GM18873 (cell line): ENCODE data around the gene FBLL1.
"Not testable (repeated sequence)": the region's sequence is repeated elsewhere in the genome, so short reads cannot be mapped to it uniquely, and the experiment has no call there.

Experiments
- ATAC-seq: cut with Tn5 transposase; IDR thresholded peaks from one replicate; pipeline ENCODE4 v1.9.1; 2021; ENCODE audit warnings: mild to moderate bottlenecking, moderate library complexity, moderate number of reproducible peaks; ENCODE audit not compliant: unreplicated experiment, low FRiP score

Gene FBLL1

GRCh38 chr5:168528521-168529373 lies at the start of gene FBLL1:
FBLL1 (plus strand) TSS chr5:168529305; CDS start chr5:168529505, 200 bp downstream.
- ATAC-seq: no peak

DNA sequence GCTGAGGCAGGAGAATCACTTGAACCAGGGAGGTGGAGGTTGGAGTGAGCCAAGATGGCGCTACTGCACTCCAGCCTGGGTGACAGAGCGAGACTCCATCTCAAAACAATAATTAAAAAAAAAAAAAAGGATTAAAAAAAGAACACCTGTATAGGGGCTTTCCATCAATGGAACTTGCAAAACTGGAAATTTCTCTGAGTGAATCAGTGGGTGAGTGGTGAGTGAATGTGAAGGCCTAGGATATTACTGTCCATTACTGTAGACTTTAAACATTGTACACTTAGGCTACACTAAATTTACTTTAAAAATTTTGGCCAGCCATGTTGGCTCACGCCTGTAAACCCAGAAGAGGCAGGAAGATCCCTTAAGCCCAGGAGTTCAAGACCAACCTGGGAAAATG lies 48.5 kb upstream of the FBLL1 start:
- no peak for ATAC-seq

GRCh38 chr5:168481330-168481788 lies 47.7 kb upstream of the FBLL1 start:
- peak; percentile 97 for ATAC-seq

DNA sequence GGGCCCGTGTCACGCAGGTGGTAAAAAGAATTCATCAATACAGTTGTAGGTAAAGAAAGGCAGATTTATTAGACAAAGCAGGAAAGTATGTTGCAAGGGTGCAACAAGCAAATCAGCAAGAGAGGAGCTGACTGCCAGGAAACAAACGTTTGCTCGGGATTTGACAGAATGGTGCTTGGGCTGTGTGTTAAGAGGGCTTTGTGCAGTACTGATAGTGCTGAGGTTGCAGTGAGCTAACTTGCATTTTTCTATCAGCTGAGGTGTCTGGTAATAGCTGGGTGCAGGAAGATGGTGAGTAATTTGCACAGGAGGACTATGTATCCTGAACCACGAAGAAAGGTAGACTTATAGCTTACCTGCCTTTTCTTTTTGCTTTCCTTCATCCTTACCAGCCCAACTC lies 46.7 kb upstream of the FBLL1 start:
- no peak for ATAC-seq

GRCh38 chr5:168486136-168486879 lies 42.8 kb upstream of the FBLL1 start, which contains the start of gene RARS1:
RARS1 (plus strand) TSS chr5:168486471; CDS start chr5:168486499, 28 bp downstream.
- ATAC-seq: peak; percentile 83

GRCh38 chr5:168489059-168489458 lies 40.0 kb upstream of the FBLL1 start:
- ATAC-seq: no peak

GRCh38 chr5:168494057-168494555 lies 35.0 kb upstream of the FBLL1 start:
- no peak for ATAC-seq

DNA sequence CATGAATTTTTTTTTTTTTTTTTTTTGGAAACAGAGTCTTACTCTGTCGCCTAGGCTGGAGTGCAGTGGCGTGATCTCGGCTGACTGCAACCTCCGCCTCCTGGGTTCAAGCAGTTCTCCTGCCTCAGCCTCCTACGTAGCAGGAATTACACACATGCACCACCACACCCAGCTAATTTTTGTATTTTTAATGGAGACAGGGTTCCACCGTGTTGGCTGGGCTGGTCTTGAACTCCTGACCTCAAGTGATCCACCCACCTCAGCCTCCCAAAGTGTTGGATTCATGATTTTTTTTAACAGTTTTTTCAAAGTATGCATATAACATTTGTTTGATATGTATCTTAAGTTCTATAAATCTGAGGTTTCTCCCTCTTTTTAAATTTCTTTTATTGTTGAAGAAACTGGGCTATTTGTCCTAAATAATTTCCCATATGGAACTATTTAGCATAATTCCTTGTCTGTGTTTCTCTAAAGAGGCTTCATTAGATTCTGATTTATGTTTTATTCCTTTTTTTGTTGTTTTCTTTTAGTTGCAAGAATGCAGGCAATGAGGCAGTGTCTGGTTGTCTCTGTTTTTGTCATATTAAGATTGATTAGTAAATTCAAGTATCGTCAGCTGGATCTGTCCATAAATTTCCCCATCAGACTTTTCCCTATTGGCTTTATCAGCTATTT lies 26.4 kb upstream of the FBLL1 start:
- no peak for ATAC-seq

GRCh38 chr5:168513861-168514428 lies 15.2 kb upstream of the FBLL1 start:
- no peak for ATAC-seq

DNA sequence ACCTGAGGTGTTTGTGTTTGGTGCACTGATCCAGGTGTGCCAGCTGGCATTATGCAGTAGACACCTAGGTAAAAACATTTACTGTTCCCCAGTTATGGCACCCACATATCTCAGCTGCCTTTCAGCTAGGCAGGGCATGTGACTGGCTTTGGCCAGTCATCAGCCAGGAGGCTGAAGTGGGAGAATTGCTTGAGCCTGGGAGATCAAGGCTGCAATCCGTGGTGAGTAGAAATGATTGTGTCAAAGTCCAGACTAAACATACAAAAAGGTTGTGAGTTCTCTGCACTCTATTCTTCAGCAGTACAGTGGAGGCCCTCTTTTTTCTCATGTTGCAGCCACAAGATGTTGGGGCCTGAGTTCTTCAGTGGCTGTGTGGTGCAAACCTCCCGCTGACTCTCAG lies 3.2 kb upstream of the FBLL1 start:
- ATAC-seq: no peak

DNA sequence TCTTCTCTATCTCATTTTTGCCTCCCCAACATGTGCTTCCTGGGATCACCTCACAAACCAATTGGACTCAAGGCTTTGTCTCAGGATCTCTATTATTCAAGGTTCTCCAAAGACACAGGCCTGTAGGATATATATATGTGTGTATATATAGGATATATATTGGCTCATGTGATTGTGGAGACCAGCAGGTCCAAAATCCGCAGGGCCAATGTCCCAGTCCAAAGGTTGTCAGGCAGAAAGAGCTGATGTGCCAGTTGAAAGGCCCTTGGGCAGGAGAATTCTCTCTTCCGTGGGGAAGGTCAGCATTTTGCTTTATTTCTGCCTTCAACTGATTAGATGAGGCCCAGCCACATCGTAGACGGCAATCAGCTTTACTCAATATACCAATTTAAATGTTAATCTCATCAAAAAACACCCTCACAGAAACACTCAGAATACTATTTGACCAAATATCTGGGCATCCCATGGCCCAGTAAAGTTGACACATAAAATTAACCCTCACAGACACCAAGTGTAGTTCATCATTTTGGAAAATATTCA lies 1.3 kb upstream of the FBLL1 start:
- ATAC-seq: no peak

GRCh38 chr5:168529374-168530234 lies 499 bp downstream of the FBLL1 start:
- no peak for ATAC-seq

GRCh38 chr5:168530621-168531150 lies 1.6 kb downstream of the FBLL1 start:
- no peak for ATAC-seq

- ATAC-seq: no peak
Measured at GRCh38 chr5:168531191-168531590, 2.1 kb downstream of the FBLL1 start.

DNA sequence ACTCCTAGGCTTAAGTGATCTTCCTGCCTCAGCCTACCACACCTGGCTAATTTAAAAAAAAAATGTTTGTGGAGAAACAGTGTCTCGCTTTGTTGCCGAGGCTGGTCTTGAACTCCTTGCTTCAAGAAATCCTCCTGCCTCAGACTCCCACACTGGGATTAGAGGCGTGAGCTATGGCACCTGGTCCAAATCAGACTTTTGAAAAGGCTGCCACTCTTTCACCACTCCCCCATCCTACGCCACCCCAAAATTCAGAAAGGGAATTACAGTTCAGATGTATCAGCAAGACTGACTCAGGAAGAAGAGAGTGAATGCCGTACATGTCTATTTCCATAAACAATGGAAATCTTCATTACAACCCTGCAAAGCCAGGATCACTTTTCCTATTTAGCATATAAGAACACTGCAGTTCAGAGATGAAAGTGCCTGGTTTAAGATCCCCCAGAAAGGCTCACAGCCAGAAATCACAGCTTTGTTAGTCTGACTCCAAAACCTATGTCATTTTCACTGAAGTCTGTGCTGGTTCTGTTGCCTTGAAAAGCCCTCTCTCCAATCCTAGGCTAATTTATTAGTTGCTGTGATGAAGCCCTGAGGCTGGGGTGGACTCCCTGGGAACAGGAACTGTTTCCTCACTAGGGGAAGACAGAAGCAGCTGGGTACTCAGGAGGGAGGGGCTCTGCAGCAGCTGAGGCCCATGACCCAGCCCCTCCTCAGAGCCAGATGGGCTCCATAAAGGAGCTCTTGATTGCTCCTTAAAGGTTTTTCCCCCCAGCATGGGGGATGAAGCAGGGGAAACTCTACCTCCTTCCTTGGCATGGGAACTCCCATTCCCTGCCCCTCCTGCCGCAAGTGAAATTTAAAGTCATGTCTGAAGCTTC lies 3.1 kb downstream of the FBLL1 start:
- ATAC-seq: no peak

DNA sequence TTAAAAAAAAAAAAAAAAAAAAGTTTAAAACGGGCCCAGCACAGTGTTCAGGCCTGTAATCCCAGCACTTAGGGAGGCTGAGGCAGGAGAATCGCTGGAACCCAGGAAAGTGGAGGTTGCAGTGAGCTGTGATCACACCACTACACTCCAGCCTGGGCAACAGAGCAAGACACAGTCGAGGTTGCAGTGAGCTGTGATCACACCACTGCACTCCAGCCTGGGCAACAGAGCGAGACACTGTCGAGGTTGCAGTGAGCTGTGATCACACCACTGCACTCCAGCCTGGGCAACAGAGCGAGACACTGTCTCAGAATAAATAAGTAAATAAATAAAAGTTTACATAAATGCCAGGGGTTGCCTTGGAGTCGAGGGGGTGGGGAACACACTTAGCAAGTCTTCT lies 5.2 kb downstream of the FBLL1 start:
- ATAC-seq: not testable (repeated sequence)

GRCh38 chr5:168537176-168537575 lies 8.1 kb downstream of the FBLL1 start:
- ATAC-seq: no peak

DNA sequence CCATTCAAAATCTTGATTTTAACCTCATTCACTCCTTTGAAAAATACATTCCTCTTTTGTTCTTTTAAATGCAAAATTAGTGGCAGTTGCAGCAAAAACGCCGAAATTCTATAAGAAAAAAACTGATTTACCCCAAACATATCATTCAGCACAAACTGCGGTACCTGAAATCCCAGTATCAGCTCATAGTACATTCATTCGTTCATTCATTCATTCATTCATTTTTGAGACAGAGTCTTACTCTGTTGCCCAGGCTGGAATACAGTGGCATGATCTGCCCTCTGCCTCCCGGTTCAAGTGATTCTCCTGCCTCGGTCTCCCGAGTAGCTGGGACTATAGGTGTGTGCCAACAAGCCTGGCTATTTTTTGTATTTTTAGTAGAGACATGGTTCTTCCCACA lies 20.4 kb downstream of the FBLL1 start:
- no peak for ATAC-seq
